Measurements from ENCODE around the gene NFE2L3.

DNA sequence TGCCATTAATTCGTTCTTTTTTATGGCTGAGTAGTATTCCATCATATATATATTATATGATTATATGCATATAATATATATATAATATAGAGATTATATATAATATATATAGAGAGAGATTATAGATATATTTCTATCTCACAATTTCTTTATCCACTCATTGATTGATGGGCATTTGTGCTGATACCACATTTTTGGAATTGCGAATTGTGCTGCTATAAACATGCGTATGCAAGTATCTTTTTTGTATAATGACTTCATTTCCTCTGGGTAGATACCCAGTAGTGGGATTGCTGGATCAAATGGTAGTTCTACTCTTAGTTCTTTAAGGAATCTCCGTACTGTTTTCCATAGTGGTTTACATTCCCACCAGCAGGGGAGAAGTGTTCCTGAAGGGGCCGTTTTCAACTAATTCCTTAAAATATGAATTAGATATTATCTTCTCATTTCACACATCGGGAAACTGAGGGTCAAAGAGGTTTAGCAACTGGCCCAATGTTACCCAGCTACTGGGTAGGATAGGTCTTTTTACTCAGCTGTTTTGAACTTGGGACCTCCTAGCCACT, 16.5 kb downstream of the NFE2L3 start:
- TF ChIP-seq, protein P1, sequence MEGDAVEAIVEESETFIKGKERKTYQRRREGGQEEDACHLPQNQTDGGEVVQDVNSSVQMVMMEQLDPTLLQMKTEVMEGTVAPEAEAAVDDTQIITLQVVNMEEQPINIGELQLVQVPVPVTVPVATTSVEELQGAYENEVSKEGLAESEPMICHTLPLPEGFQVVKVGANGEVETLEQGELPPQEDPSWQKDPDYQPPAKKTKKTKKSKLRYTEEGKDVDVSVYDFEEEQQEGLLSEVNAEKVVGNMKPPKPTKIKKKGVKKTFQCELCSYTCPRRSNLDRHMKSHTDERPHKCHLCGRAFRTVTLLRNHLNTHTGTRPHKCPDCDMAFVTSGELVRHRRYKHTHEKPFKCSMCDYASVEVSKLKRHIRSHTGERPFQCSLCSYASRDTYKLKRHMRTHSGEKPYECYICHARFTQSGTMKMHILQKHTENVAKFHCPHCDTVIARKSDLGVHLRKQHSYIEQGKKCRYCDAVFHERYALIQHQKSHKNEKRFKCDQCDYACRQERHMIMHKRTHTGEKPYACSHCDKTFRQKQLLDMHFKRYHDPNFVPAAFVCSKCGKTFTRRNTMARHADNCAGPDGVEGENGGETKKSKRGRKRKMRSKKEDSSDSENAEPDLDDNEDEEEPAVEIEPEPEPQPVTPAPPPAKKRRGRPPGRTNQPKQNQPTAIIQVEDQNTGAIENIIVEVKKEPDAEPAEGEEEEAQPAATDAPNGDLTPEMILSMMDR (IDR thresholded peaks at IDR 0.05; ENCODE audit: poor library complexity) = no peak
- no peak for TF ChIP-seq EZH2phosphoT487 (IDR thresholded peaks at IDR 0.05; ENCODE audit: low read depth, severe bottlenecking, unreplicated experiment)

Measured in hepatocyte (in vitro differentiated cells).